Nephron (organoid): ENCODE results near the gene CD22.

Experiments
- H3K27ac Mint-ChIP-seq, 3 experiments: 2 replicates each; pipeline ENCODE4 v1.8.0; 2020; ENCODE audit warnings: mixed read lengths in 3 of 3, mild to moderate bottlenecking in 2 of 3, moderate library complexity in 1 of 3
- H3K27me3 Mint-ChIP-seq: 2 replicates; pipeline ENCODE4 v1.8.0; 2021; ENCODE audit warnings: low read depth, mild to moderate bottlenecking, moderate library complexity, mixed read lengths
- H3K36me3 Mint-ChIP-seq: 2 replicates; pipeline ENCODE4 v1.8.0; 2020; ENCODE audit warnings: low read depth, mixed read lengths
- H3K4me1 Mint-ChIP-seq: 2 replicates; pipeline ENCODE4 v1.8.0; 2020; ENCODE audit warnings: mixed read lengths
- H3K4me3 Mint-ChIP-seq, 3 experiments: 2 replicates each; pipeline ENCODE4 v1.8.0; 2020; ENCODE audit warnings: mild to moderate bottlenecking in 3 of 3, mixed read lengths in 3 of 3, moderate library complexity in 2 of 3
- H3K9me3 Mint-ChIP-seq: 2 replicates; pipeline ENCODE4 v1.8.0; 2020; ENCODE audit warnings: mixed read lengths
- CTCF ChIP-seq, 3 experiments: fragments of 200-600 bp; sonication (generic); IDR thresholded peaks; one replicate each; pipeline ENCODE4 v1.5.0; 2021; ENCODE audit warnings: antibody characterized with exemption in 3 of 3; ENCODE audit not compliant: unreplicated experiment in 3 of 3

Gene CD22

DNA sequence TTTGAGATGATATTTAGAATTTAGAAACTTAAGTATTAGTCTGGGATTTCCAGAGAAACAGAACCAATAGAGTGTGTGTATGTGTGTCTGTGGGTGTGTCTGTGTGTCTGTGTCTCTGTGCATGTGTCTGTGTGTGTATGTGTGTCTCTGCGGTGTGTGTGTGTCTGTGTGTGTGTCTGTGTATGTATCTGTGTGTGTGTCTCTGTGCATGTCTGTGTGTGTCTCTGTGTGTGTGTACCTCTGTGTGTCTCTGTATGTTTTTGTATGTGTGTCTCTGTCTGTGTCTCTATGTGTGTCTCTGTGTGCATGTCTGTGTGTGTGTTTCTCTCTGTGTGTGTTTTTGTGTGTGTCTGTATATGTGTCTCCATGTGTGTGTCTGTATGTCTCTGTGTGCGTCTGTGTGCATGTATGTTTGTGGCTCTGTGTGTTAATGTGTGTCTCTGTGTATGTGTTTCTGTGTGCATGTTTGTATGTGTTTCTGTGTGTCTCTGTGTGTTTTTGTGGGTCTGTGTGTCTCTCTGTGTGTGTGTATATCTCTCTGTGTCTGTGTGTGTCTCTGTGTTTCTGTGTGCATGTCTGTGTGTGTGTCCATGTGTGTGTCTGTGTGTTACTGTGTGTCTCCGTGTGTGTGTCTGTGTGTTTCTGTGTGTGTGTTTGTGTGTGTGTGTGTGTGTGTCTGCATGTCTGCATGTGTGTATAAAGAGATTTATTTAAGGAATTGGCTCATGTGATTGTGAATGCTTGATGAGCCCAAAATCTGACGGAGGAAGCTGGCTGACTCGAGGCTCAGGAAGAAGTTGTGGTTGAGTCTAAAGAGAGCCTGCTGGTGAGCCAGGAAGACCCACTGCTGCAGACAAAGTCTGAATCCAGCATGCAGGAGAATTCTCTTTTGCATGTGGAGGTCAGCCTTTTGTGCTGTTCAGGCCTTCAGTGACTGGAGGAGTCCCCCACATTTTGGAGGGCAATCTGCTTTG lies 64.0 kb downstream of the CD22 start:
- no peaks in the 10 kb centered on the region for H3K4me1 Mint-ChIP-seq
- TF ChIP-seq CTCF (IDR thresholded peaks at IDR 0.05; ENCODE audit: unreplicated experiment in 3 of 3) = no peak
- no peak overlapping the region for H3K4me3 Mint-ChIP-seq
- H3K36me3 Mint-ChIP-seq = no peaks in the 10 kb centered on the region
- no peak overlapping the region for H3K27ac Mint-ChIP-seq
- peaks cover 9% of the 10 kb centered on the region for H3K9me3 Mint-ChIP-seq
- H3K27me3 Mint-ChIP-seq = no peaks in the 10 kb centered on the region

DNA sequence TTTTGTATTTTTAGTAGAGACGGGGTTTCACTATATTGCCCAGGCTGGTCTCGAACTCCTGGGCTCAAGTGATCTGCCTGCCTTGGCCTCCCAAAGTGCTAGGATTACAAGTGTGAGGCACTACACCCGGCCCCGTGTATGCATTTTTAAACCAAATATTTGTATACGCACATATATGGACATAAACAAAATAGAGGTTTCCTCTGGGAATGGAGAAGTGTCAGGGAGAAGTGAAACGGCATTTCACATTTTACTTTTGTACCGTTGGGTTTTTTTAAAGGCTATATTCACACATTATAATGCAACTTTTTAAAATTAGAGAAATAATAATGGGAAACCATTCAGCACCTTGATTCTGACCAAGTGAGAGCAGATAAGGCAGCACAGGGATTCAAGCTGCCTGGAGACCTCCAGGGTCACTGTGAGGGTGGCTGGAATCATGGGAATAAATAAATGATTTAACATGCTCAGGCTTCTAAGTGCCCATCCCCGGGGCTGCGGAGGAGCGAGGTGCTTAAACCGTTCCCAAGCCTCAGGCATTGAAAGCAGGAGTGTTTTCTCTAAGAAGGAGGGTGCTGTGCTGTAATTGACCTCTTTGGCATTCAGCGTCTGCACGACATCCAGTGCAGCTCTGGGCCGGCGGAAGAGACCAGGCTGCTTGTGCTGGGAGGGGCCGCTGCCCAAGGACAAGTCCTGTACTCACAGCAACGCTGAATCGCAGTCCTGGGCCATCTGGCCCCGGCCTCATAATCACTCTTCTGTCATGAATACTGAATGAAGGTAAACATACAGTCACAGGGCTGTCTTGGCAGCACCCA lies 66.6 kb downstream of the CD22 start:
- H3K27me3 Mint-ChIP-seq = peaks cover 8% of the 10 kb centered on the region
- H3K9me3 Mint-ChIP-seq = no peaks in the 10 kb centered on the region
- H3K4me1 Mint-ChIP-seq = no peaks in the 10 kb centered on the region
- no peak for TF ChIP-seq CTCF (IDR thresholded peaks at IDR 0.05; ENCODE audit: unreplicated experiment in 3 of 3)
- H3K4me3 Mint-ChIP-seq = no peak overlapping the region
- no peak overlapping the region for H3K27ac Mint-ChIP-seq
- no peaks in the 10 kb centered on the region for H3K36me3 Mint-ChIP-seq

GRCh38 chr19:35396240-35396885 lies 67.4 kb downstream of the CD22 start:
- no peak overlapping the region for H3K27ac Mint-ChIP-seq
- no peak overlapping the region for H3K4me3 Mint-ChIP-seq
- H3K36me3 Mint-ChIP-seq = no peaks in the 10 kb centered on the region
- TF ChIP-seq CTCF (IDR thresholded peaks at IDR 0.05; ENCODE audit: unreplicated experiment in 3 of 3) = no peak
- no peaks in the 10 kb centered on the region for H3K9me3 Mint-ChIP-seq
- peaks cover 12% of the 10 kb centered on the region for H3K27me3 Mint-ChIP-seq
- H3K4me1 Mint-ChIP-seq = no peaks in the 10 kb centered on the region
